Mesenteric fat pad (tissue), 1 donor: ENCODE data around the gene POTEF. TPM values are rescaled to one million over a fixed set of nuclear protein-coding genes. Genes with fewer than 3 reads are reported as not detected.
A peak's percentile ranks its signal among the peaks of the same experiment; 100 is the strongest.
"Not testable (repeated sequence)": the region's sequence is repeated elsewhere in the genome, so short reads cannot be mapped to it uniquely, and the experiment has no call there.

ENCODE experiments used
- DNase-seq: peaks from one replicate; pipeline ENCODE4 v3.0.0-alpha.2; 2020; ENCODE audit warnings: low spot score
- total RNA-seq: library from RNA; stranded (reverse); fragmentation: NEBNext Ultra II Directional; extraction: Animal tissue kit (Norgen Biotek cat#: 25700); gene quantifications from one replicate; pipeline ENCODE4 v1.2.1, GENCODE V29; 2021
- donor health status: DM: yes; HTN: yes; CAD: no.

Gene POTEF
- total RNA-seq, 1 donor from 2014 or later: not detected

GRCh38 chr2:130153721-130154422 is 24.9 kb upstream of the POTEF start:
- DNase-seq: not testable (repeated sequence)

DNA sequence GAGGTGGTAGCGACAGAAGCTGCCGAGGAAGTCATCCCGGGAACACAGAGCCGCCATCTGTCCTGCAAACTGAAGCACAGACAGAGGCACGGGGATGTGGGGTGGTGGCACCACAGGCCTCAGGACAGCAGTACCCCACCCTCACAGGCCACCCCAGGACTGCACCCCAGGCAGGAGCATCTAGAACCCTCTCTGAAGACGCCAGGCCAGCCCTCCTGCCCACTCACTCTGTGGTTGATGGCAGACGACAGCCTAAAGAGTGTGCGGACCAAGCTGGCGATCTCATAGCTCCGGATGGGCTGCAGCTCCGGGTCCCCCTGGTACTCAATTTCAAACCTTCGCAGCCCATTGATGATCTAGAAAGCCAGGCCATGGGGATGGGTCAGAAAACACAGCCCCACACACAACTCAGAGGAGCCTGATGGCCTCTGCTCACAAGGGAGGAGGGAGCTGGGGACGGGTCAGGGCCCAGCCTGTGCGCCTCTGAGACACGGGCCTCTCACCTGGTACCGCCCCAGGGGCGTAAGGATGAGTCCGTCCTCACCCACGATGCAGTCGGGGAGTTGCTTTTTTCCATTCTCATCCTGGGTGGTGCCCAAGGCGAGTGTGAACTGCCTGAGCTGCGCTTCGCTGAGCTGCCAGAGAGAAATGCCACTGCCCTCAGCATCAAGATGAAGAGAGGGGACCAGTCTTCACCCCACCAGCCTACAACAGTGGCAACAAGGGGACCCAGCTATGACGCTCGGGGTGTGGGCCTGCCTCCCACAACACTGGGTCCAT is 24.0 kb upstream of the POTEF start:
- DNase-seq: no peak

DNA sequence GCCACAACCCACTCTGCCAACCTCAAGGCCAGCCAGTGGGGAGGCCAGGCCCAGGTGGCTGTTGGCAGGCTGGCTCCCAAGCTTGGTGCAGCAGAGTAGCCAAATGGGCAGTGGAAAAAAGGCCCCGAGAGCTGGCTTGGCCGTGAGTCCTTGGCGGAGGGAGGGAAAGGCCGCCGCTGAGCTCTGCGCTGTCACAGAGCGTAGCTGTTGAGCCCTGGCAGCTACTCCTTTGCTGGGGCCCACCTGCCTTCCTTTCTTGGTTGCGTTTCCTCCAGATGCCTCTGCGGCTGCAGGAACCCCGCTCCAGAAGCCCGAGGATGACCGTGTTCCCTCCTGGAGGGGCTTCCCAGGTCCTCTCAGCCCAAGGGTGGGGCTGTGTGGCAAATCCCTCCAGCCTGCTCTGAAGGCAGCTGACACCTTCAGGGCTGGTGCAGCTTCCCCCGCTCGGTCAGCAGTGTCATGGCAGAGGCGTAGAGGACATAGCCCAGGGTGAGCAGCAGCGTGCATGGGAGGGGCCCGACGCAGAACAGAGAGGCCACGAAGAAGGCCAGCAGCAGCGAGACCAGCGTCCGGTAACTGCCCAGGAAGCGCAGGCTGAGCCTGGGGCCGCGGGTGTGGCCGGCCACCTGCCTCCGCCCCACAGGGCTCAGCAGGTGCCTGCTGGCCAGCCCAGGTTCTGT is 23.3 kb upstream of the POTEF start:
- not testable (repeated sequence) for DNase-seq

- DNase-seq: peak; percentile 37
These were observed 22.1 kb upstream of the POTEF start for GRCh38 chr2:130151145-130151512.

DNA sequence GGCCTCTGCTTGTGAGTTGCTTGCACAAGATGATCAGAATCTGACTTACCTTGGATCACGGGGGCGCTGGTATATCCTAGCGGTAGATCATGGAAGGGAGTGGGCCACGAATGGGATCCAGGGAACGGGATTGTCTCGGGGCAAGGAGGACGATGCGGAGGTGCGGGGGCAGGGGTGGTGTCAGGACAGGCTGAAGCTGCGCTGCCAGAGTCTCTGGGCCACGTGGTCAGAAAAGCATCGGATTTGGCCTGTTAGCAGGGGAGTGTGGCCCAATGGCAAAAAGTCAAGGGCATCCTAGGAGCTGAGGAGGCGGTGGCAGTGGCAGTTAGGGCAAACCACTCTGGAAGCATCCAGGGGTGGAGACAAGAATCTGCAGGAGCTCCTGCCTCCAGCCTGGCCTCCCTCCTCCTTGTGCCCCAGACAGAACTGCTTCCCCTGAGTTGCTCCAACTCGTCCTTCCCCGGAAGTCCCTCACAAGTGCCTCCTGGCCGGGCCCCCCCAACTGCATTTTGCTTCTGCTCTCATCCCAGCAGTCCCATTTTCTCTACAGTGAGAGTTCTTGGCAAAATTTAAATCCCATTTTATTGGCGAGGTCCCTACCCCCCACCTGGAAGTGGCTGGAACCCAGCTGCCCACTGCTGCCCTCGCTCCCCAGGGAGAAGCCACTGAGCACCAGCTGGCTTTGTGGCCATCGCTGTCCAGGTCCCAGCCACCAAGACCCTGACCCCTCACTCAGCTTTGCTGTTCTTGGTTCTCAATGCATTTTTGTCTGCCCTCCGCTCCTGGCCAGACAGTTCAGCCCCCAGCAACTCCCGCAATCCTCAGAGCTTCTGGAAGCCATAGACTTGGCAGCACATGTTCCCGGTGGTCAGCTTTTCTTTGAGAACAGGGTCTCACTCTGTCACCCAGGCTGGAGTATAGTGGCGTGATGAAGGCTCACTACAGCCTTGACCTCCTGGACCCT is 21.4 kb upstream of the POTEF start:
- peak; percentile 89 for DNase-seq

- not testable (repeated sequence) for DNase-seq
These were observed 19.5 kb upstream of the POTEF start for GRCh38 chr2:130148515-130148914.

GRCh38 chr2:130145006-130145414 is 16.0 kb upstream of the POTEF start, which contains the start of gene CCDC74B:
TSS of gene CCDC74B (minus strand) at chr2:130145112. CDS start at chr2:130144996, 116 bp downstream.
- DNase-seq: peak; percentile 84

GRCh38 chr2:130143266-130144039 is 14.4 kb upstream of the POTEF start:
- DNase-seq: peak; percentile 51

GRCh38 chr2:130142396-130143265 is 13.6 kb upstream of the POTEF start:
- DNase-seq: peak; percentile 69

- DNase-seq: peak; percentile 57
These were observed 12.8 kb upstream of the POTEF start for GRCh38 chr2:130141645-130142370.

GRCh38 chr2:130141002-130141401 is 12.0 kb upstream of the POTEF start:
- DNase-seq: peak; percentile 35

- DNase-seq: not testable (repeated sequence)
These were observed 11.5 kb upstream of the POTEF start for GRCh38 chr2:130140516-130140915.

DNA sequence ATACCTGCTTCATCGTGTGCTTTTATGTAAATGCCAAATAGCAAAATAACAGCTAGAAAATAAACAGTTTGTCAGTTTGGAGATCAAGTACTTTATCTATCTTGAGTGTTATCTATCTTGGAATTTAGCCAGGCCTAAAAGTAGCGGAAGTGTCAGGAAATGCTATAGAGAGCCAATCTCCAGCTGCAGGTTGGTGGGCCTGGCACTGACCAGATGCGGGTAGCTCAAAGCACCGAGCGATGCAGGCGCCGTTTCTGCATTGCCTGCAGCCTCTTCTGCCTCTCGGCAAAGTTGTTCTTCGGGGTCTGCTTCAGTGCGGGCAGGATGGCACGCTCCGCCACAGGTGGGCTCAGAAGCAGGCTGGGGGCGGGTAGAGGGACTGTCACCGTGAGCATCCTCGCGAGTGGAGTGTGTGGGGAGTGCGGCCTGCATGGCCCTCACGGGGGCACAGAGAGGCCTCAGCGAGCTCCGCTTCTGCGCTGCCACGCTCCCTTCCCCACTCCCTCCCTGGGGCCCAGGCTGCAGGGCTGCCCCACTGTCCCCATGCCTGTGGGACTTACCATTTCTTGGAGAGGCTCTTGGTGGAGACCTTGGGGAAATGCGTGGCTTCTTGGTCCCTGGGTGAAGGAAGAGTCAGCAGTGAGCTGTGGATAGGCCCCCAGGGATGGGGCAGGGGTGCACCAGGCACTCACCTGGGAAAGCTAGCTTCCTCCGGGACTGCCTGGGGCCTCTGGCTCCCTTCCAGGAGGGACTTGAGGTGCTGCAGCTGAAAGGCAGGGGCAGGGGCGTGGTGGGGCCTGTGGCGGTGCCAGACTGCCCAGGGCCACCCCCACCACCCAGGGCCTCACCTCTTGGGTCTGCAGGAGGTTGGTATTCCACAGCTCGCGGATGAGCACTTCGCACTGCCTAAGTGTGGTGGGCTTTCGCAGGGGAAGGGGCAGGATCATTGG is 10.6 kb upstream of the POTEF start:
- peak; percentile 87 for DNase-seq

DNA sequence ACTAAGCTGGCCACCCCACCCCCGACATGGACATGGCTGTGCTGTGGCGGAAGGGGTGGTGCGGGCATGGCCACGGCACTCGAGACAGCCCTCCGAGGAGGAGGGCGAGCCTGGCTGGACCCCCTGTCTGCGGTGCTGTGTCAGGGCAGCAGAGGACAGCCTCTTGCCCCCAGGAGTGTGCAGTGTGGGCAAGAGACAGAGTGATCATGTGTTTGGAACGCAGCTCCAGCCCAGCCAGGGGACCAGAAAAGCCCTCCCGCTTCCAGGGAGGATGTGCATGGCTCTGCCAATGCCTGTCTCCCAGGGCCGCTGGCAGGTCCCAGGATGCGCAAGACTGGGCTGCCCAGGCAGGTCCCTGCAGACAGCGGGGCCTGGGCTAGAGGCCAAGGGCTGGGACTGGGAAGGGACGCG is 9.8 kb upstream of the POTEF start:
- not testable (repeated sequence) for DNase-seq

DNA sequence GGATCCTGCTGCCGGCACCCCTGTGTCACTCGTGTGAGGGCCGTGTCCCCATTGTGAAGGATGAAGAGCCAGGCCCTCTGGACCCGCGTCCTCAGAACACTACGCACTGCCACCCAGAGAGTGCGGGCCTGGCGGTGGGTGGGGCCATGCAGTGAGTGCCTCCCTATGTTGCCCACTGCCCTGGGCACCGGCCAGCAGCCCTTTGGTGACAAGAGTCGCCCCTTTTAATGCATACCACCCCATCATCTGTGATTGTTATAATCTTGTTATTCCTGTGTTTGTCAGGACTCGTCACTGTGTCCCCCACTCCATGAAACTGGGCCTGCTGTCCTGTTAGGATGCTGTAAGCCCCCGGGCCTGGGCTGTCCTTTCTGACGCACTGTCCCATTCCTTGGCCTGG is 9.3 kb upstream of the POTEF start:
- not testable (repeated sequence) for DNase-seq

DNA sequence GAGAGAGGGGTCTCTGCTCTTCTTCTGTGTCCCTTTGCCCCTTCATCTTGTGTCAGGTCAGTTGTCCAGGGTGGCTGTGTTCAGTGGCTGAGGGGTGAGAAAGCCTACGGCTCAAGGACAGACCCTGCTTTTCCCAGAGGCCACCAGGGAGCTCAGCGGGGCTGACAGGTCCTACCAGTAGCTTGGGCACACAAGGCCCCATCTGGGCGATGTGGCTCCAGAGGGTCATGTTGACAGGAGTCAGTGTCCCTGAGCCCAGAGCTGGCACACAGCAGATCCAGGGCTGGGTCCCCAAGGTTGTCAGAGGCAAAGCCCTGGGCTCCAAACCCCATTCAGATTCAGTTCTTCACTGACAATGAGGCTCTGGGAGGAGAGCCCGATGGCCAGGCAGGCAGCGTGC is 8.1 kb upstream of the POTEF start:
- not testable (repeated sequence) for DNase-seq

DNA sequence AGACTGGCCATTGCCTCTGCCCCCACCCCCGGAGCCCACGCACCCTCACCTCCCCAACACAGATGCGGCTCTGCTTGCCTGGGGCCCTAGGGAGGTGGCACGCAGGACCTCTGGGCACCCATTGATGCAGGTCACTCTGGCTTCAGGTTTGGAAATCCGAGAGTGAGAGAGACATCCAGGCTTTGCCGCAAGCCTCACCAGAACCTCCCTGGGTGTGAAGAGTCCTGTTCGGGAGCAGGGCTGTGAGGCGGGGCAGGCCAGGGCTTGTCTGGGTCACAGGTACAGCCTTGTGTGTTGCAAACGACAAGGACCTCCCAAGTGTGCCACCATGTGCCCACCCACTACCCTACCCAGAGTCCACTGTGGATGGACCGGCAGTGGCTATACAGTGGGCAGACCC is 7.5 kb upstream of the POTEF start:
- DNase-seq: not testable (repeated sequence)
